ENCODE data around the gene ASGR2.
A peak's percentile ranks its signal among the peaks of the same experiment; 100 is the strongest.

Gene ASGR2

GRCh38 chr17:7060165-7060891 is 54.3 kb downstream of the ASGR2 start:
- peak; percentile 87 for DNase-seq (ENCODE audit: low read depth)

GRCh38 chr17:7058831-7059447 is 55.7 kb downstream of the ASGR2 start:
- no peak overlapping the region for H3K4me3 ChIP-seq (ENCODE audit: control insufficient read depth, low read depth, low read length)
- no peak for TF ChIP-seq CTCF (conservative IDR thresholded peaks at IDR 0.05; ENCODE audit: control insufficient read depth, insufficient read depth, low read depth, low read length)
- DNase-seq (ENCODE audit: low read depth) = peak; percentile 44

More at GRCh38 chr17:7060165-7060891, 54.3 kb downstream of the ASGR2 start:
- no peak for TF ChIP-seq CTCF (conservative IDR thresholded peaks at IDR 0.05; ENCODE audit: control insufficient read depth, insufficient read depth, low read depth, low read length)
- H3K4me3 ChIP-seq (ENCODE audit: control insufficient read depth, low read depth, low read length) = no peak overlapping the region

- no peak overlapping the region for H3K4me3 ChIP-seq (ENCODE audit: control insufficient read depth, low read depth, low read length)
- no peak for TF ChIP-seq CTCF (conservative IDR thresholded peaks at IDR 0.05; ENCODE audit: control insufficient read depth, insufficient read depth, low read depth, low read length)
- no peak for DNase-seq (ENCODE audit: low read depth)
Measured at GRCh38 chr17:7056386-7056785, 58.2 kb downstream of the ASGR2 start.

Data from fibroblast of mammary gland (primary cell).